Liver (tissue), 9 donors: ENCODE data around the gene MERTK. TPM values are rescaled to one million over a fixed set of nuclear protein-coding genes. Genes with fewer than 3 reads are reported as not detected.

Source experiments
- DNase-seq: peaks from one replicate; pipeline ENCODE4 v3.0.0-alpha.2; 2017; ENCODE audit warnings: low spot score
- H3K27ac ChIP-seq, 2 donors: one replicate each; pipeline ENCODE4 v1.7.0; 2013; ENCODE audit warnings: inconsistent platforms in 2 of 2, low read length in 2 of 2, control low read depth in 1 of 2, low read depth in 1 of 2, mild to moderate bottlenecking in 1 of 2
- H3K27me3 ChIP-seq, 4 donors: one replicate each; pipeline versions ENCODE4 v1.6.1 to v1.7.0; 2013; ENCODE audit warnings: low read length in 3 of 4, inconsistent platforms in 1 of 4, mild to moderate bottlenecking in 1 of 4, moderate library complexity in 1 of 4; ENCODE audit not compliant: control insufficient read depth in 4 of 4, insufficient read depth in 4 of 4
- H3K36me3 ChIP-seq, 4 donors: one replicate each; pipeline versions ENCODE4 v1.6.1 to v1.7.0; 2013; ENCODE audit warnings: low read length in 3 of 4, mild to moderate bottlenecking in 3 of 4, low read depth in 1 of 4, moderate library complexity in 1 of 4; ENCODE audit not compliant: control insufficient read depth in 4 of 4, insufficient read depth in 3 of 4
- H3K4me1 ChIP-seq, 4 donors: one replicate each; pipeline versions ENCODE4 v1.6.1 to v1.7.0; 2013; ENCODE audit warnings: low read length in 3 of 4, mild to moderate bottlenecking in 3 of 4, moderate library complexity in 1 of 4; ENCODE audit not compliant: control insufficient read depth in 4 of 4, insufficient read depth in 4 of 4
- H3K4me3 ChIP-seq, 3 donors: one replicate each; pipeline versions ENCODE4 v1.6.1 to v1.7.0; 2013; ENCODE audit warnings: low read length in 3 of 3, control low read depth in 1 of 3, low read depth in 1 of 3, mild to moderate bottlenecking in 1 of 3
- H3K9ac ChIP-seq, 2 donors: one replicate each; pipeline ENCODE4 v1.7.0; 2013; ENCODE audit warnings: low read length in 2 of 2, mild to moderate bottlenecking in 2 of 2, moderate library complexity in 2 of 2, control low read depth in 1 of 2, low read depth in 1 of 2
- H3K9me3 ChIP-seq, 4 donors: one replicate each; pipeline versions ENCODE4 v1.6.1 to v1.7.0; 2013; ENCODE audit warnings: low read length in 3 of 4; ENCODE audit not compliant: control insufficient read depth in 4 of 4
- ATF3 ChIP-seq: IDR thresholded peaks from 2 replicates; pipeline ENCODE4 v1.6.1; 2016; ENCODE audit warnings: antibody characterized with exemption
- CTCF ChIP-seq: fragments of 150-350 bp; IDR thresholded peaks from 2 replicates; pipeline ENCODE4 v1.5.1; 2017; ENCODE audit warnings: improper control_type of control experiment, low read depth, low read length; ENCODE audit not compliant: missing input control
- EGR1 ChIP-seq, 2 donors: IDR thresholded peaks; 2 replicates each; pipeline ENCODE4 v1.6.1; 2016 to 2018; ENCODE audit warnings: antibody characterized with exemption in 2 of 2, low read depth in 2 of 2
- FOXA1 ChIP-seq: IDR thresholded peaks from 2 replicates; pipeline ENCODE4 v1.6.1; 2016; ENCODE audit warnings: antibody characterized with exemption
- FOXA2 ChIP-seq: IDR thresholded peaks from 2 replicates; pipeline ENCODE4 v1.6.1; 2016; ENCODE audit warnings: antibody characterized with exemption
- GABPA ChIP-seq, 2 donors: IDR thresholded peaks in 1 of 2; conservative IDR thresholded peaks in 1 of 2; 2 replicates each; pipeline ENCODE4 v1.6.1; 2016; ENCODE audit warnings: antibody characterized with exemption in 2 of 2, mild to moderate bottlenecking in 1 of 2, moderate library complexity in 1 of 2
- HNF4A ChIP-seq, 2 donors: conservative IDR thresholded peaks; 2 replicates each; pipeline ENCODE4 v1.6.1; 2016; ENCODE audit warnings: antibody characterized with exemption in 2 of 2, mild to moderate bottlenecking in 2 of 2
- HNF4G ChIP-seq: IDR thresholded peaks from 2 replicates; pipeline ENCODE4 v1.6.1; 2016; ENCODE audit warnings: antibody characterized with exemption
- JUND ChIP-seq, 2 donors: IDR thresholded peaks; 2 replicates each; pipeline ENCODE4 v1.6.1; 2016; ENCODE audit warnings: antibody characterized with exemption in 2 of 2
- MAX ChIP-seq: IDR thresholded peaks from 2 replicates; pipeline ENCODE4 v1.6.1; 2016; ENCODE audit warnings: antibody characterized with exemption
- NR2F2 ChIP-seq: IDR thresholded peaks from 2 replicates; pipeline ENCODE4 v1.6.1; 2016; ENCODE audit warnings: antibody characterized with exemption
- RAD21 ChIP-seq, 2 donors: IDR thresholded peaks; 2 replicates each; pipeline ENCODE4 v1.6.1; 2016; ENCODE audit warnings: antibody characterized with exemption in 2 of 2, mild to moderate bottlenecking in 2 of 2
- REST ChIP-seq: IDR thresholded peaks from 2 replicates; pipeline ENCODE4 v1.6.1; 2016; ENCODE audit warnings: antibody characterized with exemption, mild to moderate bottlenecking
- RXRA ChIP-seq, 2 donors: IDR thresholded peaks; 2 replicates each; pipeline ENCODE4 v1.6.1; 2017 to 2018; ENCODE audit warnings: antibody characterized with exemption in 2 of 2, mild to moderate bottlenecking in 1 of 2
- SP1 ChIP-seq: IDR thresholded peaks from 2 replicates; pipeline ENCODE4 v1.6.1; 2018; ENCODE audit warnings: antibody characterized with exemption, mild to moderate bottlenecking
- YY1 ChIP-seq: IDR thresholded peaks from 2 replicates; pipeline ENCODE4 v1.6.1; 2016; ENCODE audit warnings: antibody characterized with exemption, mild to moderate bottlenecking
- ZBTB33 ChIP-seq: IDR thresholded peaks from 2 replicates; pipeline ENCODE4 v1.6.1; 2016; ENCODE audit warnings: antibody characterized with exemption
- WGBS: extraction: QIAGEN DNeasy Blood & Tissue Kit; methylation state at CpG from one replicate; pipeline ENCODE4 v1.1.7; 2013; 5-methylcytosine and 5-hydroxymethylcytosine counted together
- polyA plus RNA-seq, 2 donors: library from polyadenylated mRNA; stranded (reverse) in 1 of 2; unstranded in 1 of 2; fragments of 200-250 nt in 1 of 2; fragments of >200 nt in 1 of 2; fragmentation: Nextera tagmentation in 1 of 2; extraction: Ambion mirVana in 1 of 2; gene quantifications; one replicate each; pipeline versions ENCODE4 v1.2.1 to v1.2.3, GENCODE V29; 2013 to 2015
- total RNA-seq, 2 donors: library from RNA; depleted of rRNA; stranded (reverse); fragments of >200 nt; gene quantifications; one replicate each; pipeline ENCODE4 v1.2.3, GENCODE V29; 2014
- donor health status: healthy.
- donor health status: healthy.
- donor health status: healthy.
- donor health status: healthy.
- donor health status: healthy.

Gene MERTK
- total and polyA plus RNA-seq, 4 donors = 6.3 to 34.1 (median 8.2) TPM

- Histone ChIP-seq H3K27me3 (no peaks in the 10 kb centered on the region), H3K36me3 (peaks cover 0 to 3% (median 0%) of the 10 kb centered on the region in 4 donors), H3K4me3 (no peak overlapping the region), H3K9ac (no peak overlapping the region), H3K27ac (no peak overlapping the region), H3K9me3 (no peaks in the 10 kb centered on the region), H3K4me1 (no peaks in the 10 kb centered on the region)
- no peak for DNase-seq
- 81% methylated on average over 8 of the region's 8 CpGs for WGBS
- TF ChIP-seq SP1 (no peak), HNF4G (no peak), ATF3 (no peak), HNF4A (conservative IDR thresholded peaks at IDR 0.05) (no peak), ZBTB33 (no peak), YY1 (no peak), GABPA (IDR thresholded peaks at IDR 0.05 in 1 of 2, conservative IDR thresholded peaks at IDR 0.05 in 1 of 2) (no peak), MAX (no peak)
Measured at GRCh38 chr2:112075490-112076260, 177.3 kb downstream of the MERTK start.

- no peak overlapping the region for H3K27ac ChIP-seq
- no peaks in the 10 kb centered on the region for H3K4me1 ChIP-seq
- TF ChIP-seq REST (no peak), FOXA1 (no peak), CTCF (no peak), HNF4A (conservative IDR thresholded peaks at IDR 0.05) (no peak), RXRA (IDR thresholded peaks at IDR 0.05) (no peak), EGR1 (IDR thresholded peaks at IDR 0.05; ENCODE audit: low read depth in 2 of 2) (no peak), FOXA2 (no peak), NR2F2 (no peak), YY1 (no peak), HNF4G (no peak), RAD21 (IDR thresholded peaks at IDR 0.05) (no peak), JUND (IDR thresholded peaks at IDR 0.05) (no peak)
- H3K4me3 ChIP-seq = no peak overlapping the region
- no peaks in the 10 kb centered on the region for H3K27me3 ChIP-seq
- DNase-seq = no peak
- H3K36me3 ChIP-seq = peaks cover 0 to 12% (median 6%) of the 10 kb centered on the region in 4 donors
- WGBS = 95% methylated on average over 1 of the region's 1 CpG
- H3K9me3 ChIP-seq = no peaks in the 10 kb centered on the region
- no peak overlapping the region for H3K9ac ChIP-seq
Measured at GRCh38 chr2:112077814-112078213, 179.4 kb downstream of the MERTK start.
